ENCODE measurements around the gene EFNA1. TPM values are rescaled to one million over a fixed set of nuclear protein-coding genes. Genes with fewer than 3 reads are reported as not detected.
A peak's percentile ranks its signal among the peaks of the same experiment; 100 is the strongest.

The EFNA1 gene
- total and polyA plus RNA-seq, 2 of the 13 experiments (the other 11 are each of a cell fraction or from before 2014, with no cell fraction given), result 81.8 to 874 TPM

- TF ChIP-seq, protein P1, sequence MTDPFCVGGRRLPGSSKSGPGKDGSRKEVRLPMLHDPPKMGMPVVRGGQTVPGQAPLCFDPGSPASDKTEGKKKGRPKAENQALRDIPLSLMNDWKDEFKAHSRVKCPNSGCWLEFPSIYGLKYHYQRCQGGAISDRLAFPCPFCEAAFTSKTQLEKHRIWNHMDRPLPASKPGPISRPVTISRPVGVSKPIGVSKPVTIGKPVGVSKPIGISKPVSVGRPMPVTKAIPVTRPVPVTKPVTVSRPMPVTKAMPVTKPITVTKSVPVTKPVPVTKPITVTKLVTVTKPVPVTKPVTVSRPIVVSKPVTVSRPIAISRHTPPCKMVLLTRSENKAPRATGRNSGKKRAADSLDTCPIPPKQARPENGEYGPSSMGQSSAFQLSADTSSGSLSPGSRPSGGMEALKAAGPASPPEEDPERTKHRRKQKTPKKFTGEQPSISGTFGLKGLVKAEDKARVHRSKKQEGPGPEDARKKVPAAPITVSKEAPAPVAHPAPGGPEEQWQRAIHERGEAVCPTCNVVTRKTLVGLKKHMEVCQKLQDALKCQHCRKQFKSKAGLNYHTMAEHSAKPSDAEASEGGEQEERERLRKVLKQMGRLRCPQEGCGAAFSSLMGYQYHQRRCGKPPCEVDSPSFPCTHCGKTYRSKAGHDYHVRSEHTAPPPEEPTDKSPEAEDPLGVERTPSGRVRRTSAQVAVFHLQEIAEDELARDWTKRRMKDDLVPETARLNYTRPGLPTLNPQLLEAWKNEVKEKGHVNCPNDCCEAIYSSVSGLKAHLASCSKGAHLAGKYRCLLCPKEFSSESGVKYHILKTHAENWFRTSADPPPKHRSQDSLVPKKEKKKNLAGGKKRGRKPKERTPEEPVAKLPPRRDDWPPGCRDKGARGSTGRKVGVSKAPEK (CRISPR knock-in tag; IDR thresholded peaks at IDR 0.05; ENCODE audit: borderline replicate concordance), result no peak
- TF ChIP-seq IKZF1 (IDR thresholded peaks at IDR 0.05), result no peak
- TF ChIP-seq ZNF253 (CRISPR knock-in tag; IDR thresholded peaks at IDR 0.05; ENCODE audit: borderline replicate concordance), result 0 out of 2 replicates have a peak, but pooled peaks have one; percentile 45
- 0 out of 2 replicates have a peak, but pooled peaks have one; percentile 22 for TF ChIP-seq ZNF616 (CRISPR knock-in tag; IDR thresholded peaks at IDR 0.05; ENCODE audit: low read depth)
- no peak; the same call in 1 of the 2 replicates for TF ChIP-seq SIX4 (CRISPR knock-in tag; IDR thresholded peaks at IDR 0.05)
- no peak for TF ChIP-seq ZNF570 (CRISPR knock-in tag; IDR thresholded peaks at IDR 0.05; ENCODE audit: borderline replicate concordance)
- TF ChIP-seq ZMYM3 (CRISPR knock-in tag; IDR thresholded peaks at IDR 0.05), result no peak
- no peak for TF ChIP-seq TMF1 (CRISPR knock-in tag; IDR thresholded peaks at IDR 0.05; ENCODE audit: low read depth)
- TF ChIP-seq HNRNPUL1 (IDR thresholded peaks at IDR 0.05; ENCODE audit: low read depth, low read length), result no peak
- TF ChIP-seq ONECUT2 (CRISPR knock-in tag; IDR thresholded peaks at IDR 0.05), result 0 out of 2 replicates have a peak, but pooled peaks have one; percentile 22
- TF ChIP-seq SYNCRIP (IDR thresholded peaks at IDR 0.05; ENCODE audit: insufficient read depth, low read depth, low read length), result no peak
- no peak for TF ChIP-seq PAWR (CRISPR knock-in tag; IDR thresholded peaks at IDR 0.05; ENCODE audit: borderline replicate concordance)
- TF ChIP-seq, protein P2, sequence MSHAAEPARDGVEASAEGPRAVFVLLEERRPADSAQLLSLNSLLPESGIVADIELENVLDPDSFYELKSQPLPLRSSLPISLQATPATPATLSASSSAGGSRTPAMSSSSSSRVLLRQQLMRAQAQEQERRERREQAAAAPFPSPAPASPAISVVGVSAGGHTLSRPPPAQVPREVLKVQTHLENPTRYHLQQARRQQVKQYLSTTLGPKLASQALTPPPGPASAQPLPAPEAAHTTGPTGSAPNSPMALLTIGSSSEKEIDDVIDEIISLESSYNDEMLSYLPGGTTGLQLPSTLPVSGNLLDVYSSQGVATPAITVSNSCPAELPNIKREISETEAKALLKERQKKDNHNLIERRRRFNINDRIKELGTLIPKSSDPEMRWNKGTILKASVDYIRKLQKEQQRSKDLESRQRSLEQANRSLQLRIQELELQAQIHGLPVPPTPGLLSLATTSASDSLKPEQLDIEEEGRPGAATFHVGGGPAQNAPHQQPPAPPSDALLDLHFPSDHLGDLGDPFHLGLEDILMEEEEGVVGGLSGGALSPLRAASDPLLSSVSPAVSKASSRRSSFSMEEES (CRISPR knock-in tag; IDR thresholded peaks at IDR 0.05), result no peak
- TF ChIP-seq, protein P3, sequence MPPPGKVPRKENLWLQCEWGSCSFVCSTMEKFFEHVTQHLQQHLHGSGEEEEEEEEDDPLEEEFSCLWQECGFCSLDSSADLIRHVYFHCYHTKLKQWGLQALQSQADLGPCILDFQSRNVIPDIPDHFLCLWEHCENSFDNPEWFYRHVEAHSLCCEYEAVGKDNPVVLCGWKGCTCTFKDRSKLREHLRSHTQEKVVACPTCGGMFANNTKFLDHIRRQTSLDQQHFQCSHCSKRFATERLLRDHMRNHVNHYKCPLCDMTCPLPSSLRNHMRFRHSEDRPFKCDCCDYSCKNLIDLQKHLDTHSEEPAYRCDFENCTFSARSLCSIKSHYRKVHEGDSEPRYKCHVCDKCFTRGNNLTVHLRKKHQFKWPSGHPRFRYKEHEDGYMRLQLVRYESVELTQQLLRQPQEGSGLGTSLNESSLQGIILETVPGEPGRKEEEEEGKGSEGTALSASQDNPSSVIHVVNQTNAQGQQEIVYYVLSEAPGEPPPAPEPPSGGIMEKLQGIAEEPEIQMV (CRISPR knock-in tag; IDR thresholded peaks at IDR 0.05; ENCODE audit: low read depth), result peak; percentile 100
- TF ChIP-seq ZNF10 (CRISPR knock-in tag; IDR thresholded peaks at IDR 0.05; ENCODE audit: borderline replicate concordance, low read depth), result no peak
- no peak for TF ChIP-seq SUZ12 (IDR thresholded peaks at IDR 0.05; ENCODE audit: low read depth, low read length)
- no peak for TF ChIP-seq NAIF1 (CRISPR knock-in tag; IDR thresholded peaks at IDR 0.05; ENCODE audit: borderline replicate concordance)
- no peak for TF ChIP-seq ZNF354B (CRISPR knock-in tag; IDR thresholded peaks at IDR 0.05)
- TF ChIP-seq MYC (CRISPR knock-in tag; IDR thresholded peaks at IDR 0.05; ENCODE audit: borderline replicate concordance), result peak; percentile 82
- no peak for TF ChIP-seq CCDC6 (CRISPR knock-in tag; IDR thresholded peaks at IDR 0.05)
- no peak for TF ChIP-seq ZNF251 (CRISPR knock-in tag; IDR thresholded peaks at IDR 0.05)
- TF ChIP-seq HOXA9 (CRISPR knock-in tag; IDR thresholded peaks at IDR 0.05; ENCODE audit: borderline replicate concordance), result no peak
- peak; percentile 37 for TF ChIP-seq ZEB1 (IDR thresholded peaks at IDR 0.05; ENCODE audit: insufficient replicate concordance, low read depth)
- peak; percentile 55; the same call in 1 of the 2 replicates for TF ChIP-seq ZNF430 (CRISPR knock-in tag; IDR thresholded peaks at IDR 0.05)
Observed at GRCh38 chr1:155172732-155173477, 45.2 kb downstream of the EFNA1 start, which contains the start of gene KRTCAP2 (continued).

Data from HepG2 (cell line).